Thoracic aorta endothelial cell (primary cell): Measurements from ENCODE around the gene BCDIN3D. TPM values are rescaled to one million over a fixed set of nuclear protein-coding genes. Genes with fewer than 3 reads are reported as not detected.

Experiments
- total RNA-seq: library from RNA; depleted of rRNA; stranded (reverse); fragments of >200 nt; gene quantifications from 2 replicates; pipeline ENCODE4 v1.2.3, GENCODE V29; 2012

BCDIN3D gene, protein sequence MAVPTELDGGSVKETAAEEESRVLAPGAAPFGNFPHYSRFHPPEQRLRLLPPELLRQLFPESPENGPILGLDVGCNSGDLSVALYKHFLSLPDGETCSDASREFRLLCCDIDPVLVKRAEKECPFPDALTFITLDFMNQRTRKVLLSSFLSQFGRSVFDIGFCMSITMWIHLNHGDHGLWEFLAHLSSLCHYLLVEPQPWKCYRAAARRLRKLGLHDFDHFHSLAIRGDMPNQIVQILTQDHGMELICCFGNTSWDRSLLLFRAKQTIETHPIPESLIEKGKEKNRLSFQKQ
- total RNA-seq, result 2.4 and 3.3 TPM in 2 replicates

DNA sequence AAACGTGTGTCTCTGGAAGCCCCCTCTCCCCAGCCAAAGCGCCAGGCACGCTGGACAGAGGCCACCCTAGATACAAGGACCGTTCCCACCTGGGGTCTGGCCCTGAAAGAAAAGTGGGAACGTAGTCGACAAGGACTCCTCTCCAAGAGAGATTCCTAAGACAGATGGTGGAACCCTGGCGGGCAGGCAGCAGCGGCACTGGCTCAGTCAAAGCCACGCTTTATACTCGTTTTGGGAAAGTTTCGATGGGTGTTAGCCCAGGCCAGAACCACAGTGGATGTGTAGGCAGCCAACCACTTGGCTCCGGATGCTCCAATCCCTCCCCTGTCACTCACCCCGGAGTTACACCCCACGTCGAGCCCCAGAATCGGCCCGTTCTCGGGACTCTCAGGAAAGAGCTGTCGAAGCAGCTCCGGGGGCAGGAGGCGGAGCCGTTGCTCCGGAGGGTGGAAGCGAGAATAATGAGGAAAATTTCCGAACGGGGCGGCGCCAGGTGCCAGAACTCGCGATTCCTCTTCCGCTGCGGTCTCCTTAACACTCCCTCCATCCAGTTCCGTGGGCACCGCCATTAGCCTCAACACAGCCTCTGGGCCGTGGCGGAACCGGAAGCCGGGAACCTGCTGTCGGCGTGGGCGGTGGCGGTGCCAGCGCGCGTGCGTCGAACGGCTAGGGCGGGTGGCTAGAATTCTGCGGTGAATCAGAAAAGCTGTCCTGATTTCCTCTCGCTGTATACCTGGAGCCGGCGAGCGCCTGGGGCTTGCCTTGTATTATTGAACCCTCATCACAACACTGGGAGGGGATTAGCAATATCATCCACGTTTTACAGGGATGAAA lies at the start of gene BCDIN3D:
Gene BCDIN3D (minus strand): TSS at position 588 of the 834 bp plus-strand sequence. CDS start 19 bp downstream, at position 569.

DNA sequence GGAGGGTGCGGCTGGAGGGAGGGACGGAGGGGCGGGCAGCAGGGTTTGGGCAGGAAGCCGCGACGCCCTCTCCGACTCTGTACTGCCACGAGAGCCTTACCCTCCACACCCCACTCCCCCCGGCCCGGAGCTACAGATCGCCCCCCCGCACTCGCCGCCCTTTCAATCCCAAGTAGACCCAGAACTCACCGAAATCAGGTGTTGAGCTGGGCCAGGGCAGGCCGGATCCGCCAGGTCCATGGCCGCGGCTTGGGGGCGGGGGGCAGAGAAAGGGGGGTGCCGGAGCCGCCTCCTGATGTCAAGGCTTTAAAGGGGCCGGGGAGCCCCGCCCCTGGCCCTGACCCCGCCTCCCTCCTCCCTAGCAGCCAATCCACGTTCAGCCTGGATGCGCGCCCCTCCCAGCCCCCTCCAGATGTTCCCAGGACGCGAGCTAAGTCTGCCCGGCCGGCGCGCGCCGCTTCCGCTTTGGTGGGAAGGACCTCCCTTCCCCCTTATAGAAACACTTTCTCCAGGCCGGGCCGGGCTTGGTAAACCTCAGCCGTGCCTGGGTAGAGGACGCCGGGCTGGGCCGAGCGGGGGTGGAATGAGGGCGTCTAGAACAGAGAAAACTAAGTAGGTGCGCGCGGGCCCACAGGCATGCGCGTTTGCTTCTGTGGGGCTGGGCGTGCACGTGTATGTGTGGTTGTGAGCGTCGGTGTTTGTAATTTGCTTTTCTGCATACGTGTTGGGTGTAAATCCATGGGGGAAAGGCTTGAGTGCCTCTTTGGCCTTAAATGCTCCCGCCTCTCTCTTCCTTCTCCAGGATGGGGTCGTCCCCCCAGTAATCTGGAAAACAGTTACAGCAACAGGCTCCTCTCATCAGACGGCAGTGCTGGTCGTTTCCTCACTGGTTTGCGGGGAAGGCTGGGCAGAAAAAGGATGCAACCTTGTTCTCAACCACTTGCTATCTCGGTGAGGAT lies 14.5 kb downstream of the BCDIN3D start, which contains the start of gene NCKAP5L:
Gene NCKAP5L (minus strand): TSS at position 281 of the 959 bp plus-strand sequence. CDS start 24,369 bp downstream, outside the sequence.

Other genes starting within 250 kb of the BCDIN3D start
- 0.27 and 0.43 TPM in 2 replicates for gene FAM186B, start 237.5 kb downstream of the BCDIN3D start, total RNA-seq
- gene PRPF40B, start 219.5 kb downstream of the BCDIN3D start, total RNA-seq, result 5.5 and 6.3 TPM in 2 replicates
- 69.8 and 84.1 TPM in 2 replicates for gene FMNL3, start 135.7 kb downstream of the BCDIN3D start, total RNA-seq
- gene TMBIM6, start 101.5 kb downstream of the BCDIN3D start, total RNA-seq, result 402 and 473 TPM in 2 replicates
- gene NCKAP5L, start 14.7 kb downstream of the BCDIN3D start, total RNA-seq, result 22.2 and 29.2 TPM in 2 replicates
- not detected in 2 replicates for gene FAIM2, start 60.8 kb upstream of the BCDIN3D start, total RNA-seq
- not detected in 2 replicates for gene AQP2, start 107.6 kb upstream of the BCDIN3D start, total RNA-seq
- not detected in 2 replicates for gene AQP5, start 118.8 kb upstream of the BCDIN3D start, total RNA-seq
- gene AQP6, start 129.8 kb upstream of the BCDIN3D start, total RNA-seq, result not detected in 2 replicates
- gene RACGAP1, start 182.4 kb upstream of the BCDIN3D start, total RNA-seq, result 69.0 and 103 TPM in 2 replicates
- 0.27 and 1.1 TPM in 2 replicates for gene ASIC1, start 214.5 kb upstream of the BCDIN3D start, total RNA-seq
- gene SMARCD1, start 242.2 kb upstream of the BCDIN3D start, total RNA-seq, result 93.4 and 102 TPM in 2 replicates